Measurements from ENCODE around the gene RAB34. TPM values are rescaled to one million over a fixed set of nuclear protein-coding genes. Genes with fewer than 3 reads are reported as not detected.
"Not testable (repeated sequence)": the region's sequence is repeated elsewhere in the genome, so short reads cannot be mapped to it uniquely, and the experiment has no call there.

The RAB34 gene
- total RNA-seq, 1 donor from 2014 or later: 81.3 TPM

GRCh38 chr17:28735913-28736769 lies 18.5 kb upstream of the RAB34 start:
- DNase-seq (ENCODE audit: low spot score); intact Hi-C loops (cut with DNase I); ATAC-seq: not testable (repeated sequence)

GRCh38 chr17:28735242-28735722 lies 17.6 kb upstream of the RAB34 start:
- no peak for ATAC-seq
- no peak for DNase-seq (ENCODE audit: low spot score)

GRCh38 chr17:28734712-28735241 lies 17.1 kb upstream of the RAB34 start:
- no peak for DNase-seq (ENCODE audit: low spot score)
- no peak for ATAC-seq
- intact Hi-C loops (cut with DNase I): no loop called here

More at GRCh38 chr17:28735242-28735722, 17.6 kb upstream of the RAB34 start:
- intact Hi-C loops (cut with DNase I): no loop called here

- intact Hi-C loops (cut with DNase I): no loop called here
- no peak for ATAC-seq
- no peak for DNase-seq (ENCODE audit: low spot score)
Observed at GRCh38 chr17:28733346-28733745, 15.7 kb upstream of the RAB34 start.

GRCh38 chr17:28729950-28730330 lies 12.3 kb upstream of the RAB34 start:
- intact Hi-C loops (cut with DNase I): no loop called here
- DNase-seq (ENCODE audit: low spot score): no peak
- no peak for ATAC-seq

GRCh38 chr17:28728364-28729200 lies 10.9 kb upstream of the RAB34 start, which contains the start of gene NEK8:
NEK8 (plus strand) TSS chr17:28728788; CDS start chr17:28728814, 26 bp downstream.
- DNase-seq (ENCODE audit: low spot score) (peak; percentile 98), ATAC-seq (peak; percentile 87)
- intact Hi-C loops (cut with DNase I): no loop called here

GRCh38 chr17:28726627-28727491 lies 9.2 kb upstream of the RAB34 start:
- ATAC-seq: peak; percentile 84
- DNase-seq (ENCODE audit: low spot score): peak; percentile 97
- intact Hi-C loops (cut with DNase I): no loop called here

- no peak for DNase-seq (ENCODE audit: low spot score)
- ATAC-seq: peak; percentile 31
- intact Hi-C loops (cut with DNase I): no loop called here
Observed at GRCh38 chr17:28726226-28726626, 8.6 kb upstream of the RAB34 start, which contains the start of gene TLCD1. TLCD1 (minus strand) TSS chr17:28726233; CDS start chr17:28726097, 136 bp downstream.

- intact Hi-C loops (cut with DNase I): no loop called here
- peak; percentile 79 for DNase-seq (ENCODE audit: low spot score)
Observed at GRCh38 chr17:28725660-28726225, 8.1 kb upstream of the RAB34 start.

GRCh38 chr17:28725166-28725659 lies 7.5 kb upstream of the RAB34 start:
- intact Hi-C loops (cut with DNase I): no loop called here
- DNase-seq (ENCODE audit: low spot score) (no peak), ATAC-seq (no peak)

More at GRCh38 chr17:28725660-28726225, 8.1 kb upstream of the RAB34 start:
- ATAC-seq: peak; percentile 0

GRCh38 chr17:28724500-28725165 lies 7.0 kb upstream of the RAB34 start:
- intact Hi-C loops (cut with DNase I): no loop called here
- DNase-seq (ENCODE audit: low spot score): no peak
- ATAC-seq: no peak

GRCh38 chr17:28723836-28724499 lies 6.3 kb upstream of the RAB34 start:
- ATAC-seq; intact Hi-C loops (cut with DNase I): not testable (repeated sequence)

GRCh38 chr17:28723159-28723835 lies 5.6 kb upstream of the RAB34 start:
- DNase-seq (ENCODE audit: low spot score) (no peak), ATAC-seq (no peak)
- intact Hi-C loops (cut with DNase I): no loop called here

More at GRCh38 chr17:28723836-28724499, 6.3 kb upstream of the RAB34 start:
- DNase-seq (ENCODE audit: low spot score): not testable (repeated sequence)

- intact Hi-C loops (cut with DNase I): no loop called here
- DNase-seq (ENCODE audit: low spot score): no peak
- ATAC-seq: no peak
Observed at GRCh38 chr17:28722417-28723158, 4.9 kb upstream of the RAB34 start.

GRCh38 chr17:28720997-28721329 lies 3.3 kb upstream of the RAB34 start:
- ATAC-seq; intact Hi-C loops (cut with DNase I); DNase-seq (ENCODE audit: low spot score): not testable (repeated sequence)

Data from sciatic nerve (tissue), 2 donors.